Measurements from ENCODE around the gene NPPC.

NPPC gene

DNA sequence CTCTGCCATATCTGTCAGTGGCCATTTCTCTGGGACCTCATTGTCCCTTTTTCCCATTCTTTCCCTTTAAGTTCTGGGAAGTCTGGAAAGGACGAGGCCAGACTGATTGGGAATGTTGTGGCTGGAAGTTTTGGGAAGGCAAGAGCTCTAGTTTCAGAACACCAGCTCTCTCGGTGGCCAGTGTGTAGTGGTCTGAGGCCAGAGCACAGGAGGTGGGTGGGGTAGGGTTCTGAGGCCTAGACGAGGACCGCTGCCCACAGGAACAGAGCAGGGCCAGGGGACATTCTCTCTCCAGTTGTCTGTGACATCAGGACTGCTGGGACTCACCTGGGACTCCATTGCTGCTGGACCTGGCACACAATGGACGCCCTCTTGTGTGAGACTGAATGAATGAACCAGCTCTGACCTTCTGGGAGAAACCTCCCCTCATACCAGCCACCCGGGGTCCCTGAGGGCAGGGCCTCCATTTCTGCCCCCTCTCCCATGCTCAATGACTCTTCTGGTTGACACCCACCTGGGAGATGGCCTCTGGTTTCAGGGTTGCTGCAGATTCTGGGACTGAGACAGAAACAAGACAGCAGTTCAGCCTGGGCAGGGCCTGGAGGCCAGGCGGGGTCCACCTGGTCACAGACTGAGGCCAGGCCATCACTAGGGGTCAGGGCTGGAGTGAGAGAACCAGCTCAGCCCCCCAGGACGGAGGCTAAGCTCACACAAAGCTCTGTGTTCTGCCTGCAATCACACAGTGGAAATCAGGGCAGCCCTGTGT, 8.4 kb upstream of the NPPC start:
- DNase-seq = no peak

- DNase-seq = no peak
Observed at GRCh38 chr2:231933916-231934401, 7.8 kb upstream of the NPPC start.

- DNase-seq = no peak
Observed at GRCh38 chr2:231932985-231933915, 7.1 kb upstream of the NPPC start.

DNA sequence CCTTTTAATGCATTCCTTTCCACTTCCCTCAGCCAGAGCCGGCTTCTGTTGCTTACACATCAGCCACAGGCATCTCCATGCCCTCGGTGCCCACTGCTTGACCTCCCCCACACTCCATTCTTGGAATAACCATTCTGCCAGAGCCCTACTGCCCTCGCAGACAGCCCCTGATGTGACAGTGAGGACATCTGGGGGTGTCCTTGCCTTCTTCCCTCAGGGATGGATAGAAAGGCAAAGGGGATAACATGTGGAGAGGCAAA, 6.4 kb upstream of the NPPC start:
- no peak for DNase-seq

GRCh38 chr2:231931481-231931915, 5.3 kb upstream of the NPPC start:
- no peak for DNase-seq

DNA sequence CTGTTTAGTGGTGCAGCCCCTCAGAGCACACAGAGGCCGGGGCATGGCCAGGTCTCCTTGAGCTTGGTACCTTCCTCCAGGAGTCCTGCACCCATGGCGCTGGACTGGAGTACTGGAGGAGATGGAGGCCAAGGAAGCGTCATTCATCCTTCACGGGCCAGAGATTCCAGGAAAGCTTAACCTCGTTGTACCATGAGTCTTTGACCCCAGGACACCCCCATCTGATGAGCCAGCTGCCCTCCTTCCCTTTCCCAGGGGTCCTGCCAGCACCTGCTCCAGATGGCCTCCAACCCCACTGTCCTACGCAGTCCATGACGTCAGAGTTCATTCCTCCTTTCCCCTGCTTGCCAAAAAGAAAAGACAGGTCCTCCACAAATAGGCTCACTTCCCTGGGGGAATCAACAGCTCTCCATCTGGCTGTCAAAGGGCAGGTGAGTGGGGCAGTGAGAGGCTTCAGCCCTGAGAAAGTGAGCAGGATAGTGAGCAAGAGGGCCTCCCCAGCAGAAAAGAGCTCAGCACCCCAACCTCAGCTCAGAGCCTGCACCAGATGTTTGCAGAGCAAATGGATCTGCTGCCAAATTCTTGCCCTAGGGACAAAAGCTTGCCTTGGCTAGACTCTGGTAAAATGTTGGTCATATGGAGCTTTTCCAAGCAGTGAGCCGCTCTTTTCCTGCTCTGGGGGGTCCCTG, 4.5 kb upstream of the NPPC start:
- DNase-seq = no peak

DNA sequence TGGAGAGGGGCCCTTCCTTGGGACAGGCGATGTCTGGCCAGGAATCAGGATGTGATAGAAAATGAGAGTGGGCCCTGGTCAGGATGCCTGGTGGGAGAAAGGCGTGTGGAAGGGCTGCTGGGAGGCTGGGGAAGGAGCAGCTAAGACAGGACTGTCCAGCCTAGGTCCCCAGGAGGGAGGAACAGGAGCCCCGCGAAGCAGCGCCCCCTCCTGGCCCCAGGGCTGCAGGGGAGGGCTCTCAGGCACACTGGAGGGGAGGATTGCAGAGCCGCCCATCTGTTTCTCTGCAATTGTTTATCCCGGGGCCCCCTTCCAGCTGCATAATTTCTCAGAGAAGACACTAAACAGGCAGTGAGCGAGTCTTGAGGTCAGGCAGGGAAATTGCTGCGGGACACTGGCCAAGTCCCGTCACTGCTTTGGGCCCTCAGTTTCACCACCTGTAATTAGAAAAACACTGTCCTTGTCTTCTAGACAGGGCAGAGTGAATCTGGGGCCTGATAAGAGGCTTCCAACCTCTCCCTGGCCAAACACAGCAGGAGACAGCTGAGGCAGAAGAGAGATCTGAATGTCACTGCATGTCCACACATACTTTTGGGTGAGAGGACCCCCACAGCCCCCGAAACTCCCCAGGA, 3.9 kb upstream of the NPPC start:
- no peak for DNase-seq

DNA sequence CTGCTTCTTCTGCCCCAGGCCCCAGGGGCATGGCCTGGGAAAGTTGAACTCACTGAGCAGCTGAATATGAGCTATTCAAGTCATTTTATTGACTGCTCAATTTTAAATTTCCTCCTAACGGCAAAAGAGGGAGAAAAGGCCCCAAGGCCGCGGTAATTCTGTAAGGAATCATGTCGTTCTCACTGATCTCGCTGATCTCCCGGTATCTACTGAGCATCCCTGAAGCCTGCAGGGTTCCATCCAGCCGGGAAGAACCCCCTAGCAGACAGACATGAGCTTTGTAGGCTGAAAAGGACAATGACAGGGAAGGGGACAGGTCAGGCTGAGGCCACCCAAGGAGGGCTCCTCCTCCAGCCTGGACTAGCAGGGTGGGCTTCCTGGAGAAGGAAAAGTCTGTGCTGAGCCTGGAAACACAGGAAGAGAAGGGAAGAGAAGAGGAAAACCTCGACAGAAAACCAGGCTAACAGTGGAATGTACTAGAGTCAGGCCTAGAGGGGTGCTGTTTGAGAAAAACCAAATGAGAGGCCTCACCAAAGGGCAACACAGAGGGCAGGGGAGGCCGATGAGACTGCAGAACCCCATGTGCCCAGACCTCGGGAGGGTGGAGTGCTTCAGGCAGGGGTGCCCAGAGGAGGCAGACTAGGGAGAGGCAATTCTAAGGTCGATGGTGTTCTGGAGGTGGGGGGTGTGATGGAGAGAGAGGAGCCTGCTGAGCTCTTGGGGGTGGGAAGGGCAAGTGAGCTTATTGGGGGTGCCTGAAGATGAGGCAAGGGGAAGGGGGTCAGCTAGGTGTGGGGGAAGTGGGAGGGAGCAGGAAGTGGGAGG, 2.9 kb upstream of the NPPC start:
- no peak for DNase-seq

DNA sequence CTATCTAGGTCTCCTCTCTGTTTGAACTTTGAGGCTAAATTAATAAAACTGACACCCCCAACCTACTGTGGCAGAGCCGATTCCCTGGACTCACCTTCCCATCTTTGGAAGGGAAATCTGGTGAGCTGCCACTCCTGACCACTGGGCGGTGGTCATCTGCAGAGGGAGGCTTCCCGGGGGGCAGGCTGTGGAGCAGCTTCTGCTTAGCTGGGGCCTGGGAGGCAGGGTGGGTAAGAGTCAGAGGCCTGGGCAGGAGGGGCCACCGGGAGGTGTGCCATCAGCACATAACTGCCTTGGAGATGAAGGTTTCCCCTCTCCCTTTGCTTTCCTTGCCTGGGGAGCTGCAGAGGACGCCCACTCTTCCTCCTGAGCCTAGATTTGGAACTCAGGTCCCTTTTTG, 2.3 kb upstream of the NPPC start:
- no peak for DNase-seq

GRCh38 chr2:231927566-231927890, 1.3 kb upstream of the NPPC start:
- no peak for DNase-seq

DNA sequence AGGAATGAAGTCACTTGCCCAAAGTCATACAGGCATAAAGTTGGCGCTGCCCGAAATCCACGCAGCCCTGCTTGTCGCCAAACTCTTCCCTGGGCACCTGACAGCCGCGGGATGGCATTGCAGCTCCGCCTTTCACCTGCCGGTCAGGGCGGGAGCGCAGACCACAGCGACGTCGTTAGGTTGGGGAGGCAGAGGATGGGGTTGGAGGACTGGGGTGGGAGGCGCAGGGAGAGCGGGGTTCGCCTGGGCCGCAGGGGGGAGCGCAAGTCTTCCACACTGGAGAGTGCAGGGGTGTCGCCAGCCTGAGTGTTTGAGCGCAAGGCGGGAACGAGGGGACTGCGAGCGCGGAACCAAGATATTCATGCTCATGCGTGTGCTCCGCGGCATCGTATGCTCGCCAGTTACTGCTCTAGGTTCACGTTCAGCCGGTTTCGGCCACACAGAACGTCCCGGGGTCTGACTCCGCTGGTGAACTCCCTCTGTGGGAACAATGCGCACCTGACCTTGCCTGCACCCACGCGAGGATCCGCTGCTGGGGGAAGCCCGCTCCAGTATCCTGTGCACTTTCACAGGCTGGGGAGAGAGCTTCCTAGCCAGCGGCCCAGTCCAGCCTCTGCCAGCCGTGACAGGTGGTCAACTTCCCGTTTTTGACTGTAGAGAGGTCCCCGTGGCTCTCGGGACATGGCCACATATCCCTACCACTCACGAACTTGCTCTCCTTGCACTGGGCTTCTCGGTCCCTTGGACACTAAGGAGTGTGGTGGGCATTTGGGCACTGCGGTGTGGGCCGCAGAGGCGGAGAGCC, 767 bp upstream of the NPPC start:
- DNase-seq = no peak

GRCh38 chr2:231925303-231926179, 655 bp downstream of the NPPC start:
- DNase-seq = peak; percentile 62

DNA sequence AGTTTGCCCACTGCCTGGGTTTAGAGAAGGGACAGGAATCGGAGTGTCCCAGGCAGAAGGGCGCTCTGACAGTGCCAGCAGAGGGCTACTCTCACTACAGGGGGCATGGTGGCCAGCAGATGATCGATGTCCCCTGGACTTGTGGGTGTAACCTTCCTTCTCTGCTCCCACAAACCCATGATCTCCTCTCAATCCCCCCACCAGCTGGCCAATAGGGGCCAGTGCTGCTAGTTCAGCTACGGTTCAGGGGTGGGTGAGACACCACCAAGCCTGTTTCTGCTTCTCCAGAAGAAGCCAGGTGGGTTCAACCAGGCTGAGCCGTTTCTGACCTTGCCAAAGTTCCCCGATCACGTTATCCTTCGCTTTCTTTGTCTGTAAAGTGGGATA, 1.3 kb downstream of the NPPC start:
- no peak for DNase-seq

DNA sequence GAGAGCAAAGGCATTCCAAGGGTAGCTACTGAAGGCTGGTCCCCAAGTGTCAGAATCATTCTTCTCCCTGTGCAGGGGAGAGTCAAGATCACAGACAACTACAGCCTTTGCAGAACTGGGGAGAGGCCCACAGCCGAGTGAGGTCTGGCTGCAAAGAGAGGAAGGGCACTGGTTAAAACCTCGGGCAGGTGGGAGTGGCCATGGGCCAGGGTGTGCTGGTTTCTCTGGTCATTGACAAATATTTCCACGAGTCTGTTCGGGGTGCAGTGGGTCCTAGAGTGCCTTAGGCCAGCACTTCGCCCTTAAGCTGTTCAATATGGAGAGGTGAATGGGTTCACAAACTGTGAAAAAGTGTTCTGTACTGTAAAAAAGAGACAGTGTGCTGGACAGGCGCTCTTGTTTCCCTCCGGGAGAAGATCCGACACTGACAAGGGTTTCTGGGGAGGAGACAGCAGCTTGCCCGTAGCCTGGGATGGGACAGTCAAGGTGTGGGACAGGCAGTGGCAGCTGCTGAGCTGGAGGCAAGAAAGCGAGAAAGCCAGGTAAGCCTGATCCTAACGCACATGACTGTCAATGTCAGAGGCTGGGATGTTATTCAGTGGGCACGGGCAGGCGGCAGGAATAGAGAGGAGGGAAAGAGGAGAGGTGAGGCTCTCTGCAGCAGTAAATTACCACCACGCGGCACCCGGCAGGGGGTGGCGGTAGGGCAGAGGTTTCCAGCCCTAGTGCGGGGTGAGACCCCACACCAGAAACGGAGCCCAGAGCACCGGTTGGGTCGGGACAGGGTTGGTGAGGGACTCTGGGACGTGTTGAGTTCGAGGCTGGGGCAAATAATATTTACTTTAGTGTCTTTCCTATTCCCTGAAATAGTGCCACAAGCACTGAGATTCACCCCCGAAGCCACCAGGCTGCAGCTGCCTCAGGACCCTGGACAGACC, 2.0 kb downstream of the NPPC start:
- DNase-seq = no peak

GRCh38 chr2:231923010-231923344, 3.2 kb downstream of the NPPC start:
- no peak for DNase-seq

DNA sequence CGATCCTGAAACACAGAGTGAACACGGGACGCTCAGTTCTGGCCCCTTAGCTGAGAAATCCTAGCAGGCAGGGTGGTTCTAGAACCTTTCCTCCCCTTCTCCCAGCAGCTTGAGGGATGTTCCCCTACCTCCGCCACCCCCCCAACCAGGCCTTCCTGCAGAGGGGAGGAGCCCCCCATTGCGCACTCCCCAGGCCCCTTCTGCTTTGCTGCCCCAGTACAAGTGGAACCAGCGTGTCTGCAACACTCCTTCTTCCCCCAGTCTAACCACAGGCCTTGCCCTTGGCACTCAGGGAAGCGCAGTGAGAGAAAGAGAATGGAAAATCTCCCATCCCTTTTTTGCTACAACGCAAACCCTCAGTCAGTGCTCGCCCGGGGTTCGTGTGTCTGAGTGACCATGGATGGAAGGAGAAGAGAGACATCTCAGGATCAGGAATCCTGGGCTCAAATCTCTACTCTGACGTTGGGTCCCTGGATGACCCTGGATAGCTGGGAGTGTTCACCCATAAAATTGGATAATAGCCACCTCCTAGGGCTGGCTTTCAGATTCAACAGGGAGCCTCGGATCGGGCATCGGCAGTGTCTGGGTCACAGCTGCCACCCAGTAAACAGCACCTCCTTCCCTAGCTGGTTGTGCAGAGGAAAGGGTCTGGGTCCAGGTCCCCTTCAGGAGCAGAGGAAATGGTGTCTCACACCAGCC, 3.7 kb downstream of the NPPC start:
- no peak for DNase-seq

- DNase-seq = no peak
Observed at GRCh38 chr2:231920795-231921194, 5.4 kb downstream of the NPPC start.

GRCh38 chr2:231920366-231920765, 5.8 kb downstream of the NPPC start:
- no peak for DNase-seq

Data from stimulated activated naive CD4-positive, alpha-beta T cell treated with Interleukin-2 at 50 U/mL for 16 hours (primary cell).